CD4-positive, alpha-beta T cell treated with Interleukin-21 for 1 hour (primary cell): ENCODE measurements around the gene SREK1IP1.
"Not testable (repeated sequence)": the region's sequence is repeated elsewhere in the genome, so short reads cannot be mapped to it uniquely, and the experiment has no call there.

Source experiments
- DNase-seq: peaks from one replicate; pipeline ENCODE4 v3.0.0-alpha.2; 2020

The SREK1IP1 gene

GRCh38 chr5:64763948-64764503 is 4.5 kb downstream of the SREK1IP1 start:
- DNase-seq = no peak

GRCh38 chr5:64759960-64760660 is 8.4 kb downstream of the SREK1IP1 start:
- DNase-seq = no peak

DNA sequence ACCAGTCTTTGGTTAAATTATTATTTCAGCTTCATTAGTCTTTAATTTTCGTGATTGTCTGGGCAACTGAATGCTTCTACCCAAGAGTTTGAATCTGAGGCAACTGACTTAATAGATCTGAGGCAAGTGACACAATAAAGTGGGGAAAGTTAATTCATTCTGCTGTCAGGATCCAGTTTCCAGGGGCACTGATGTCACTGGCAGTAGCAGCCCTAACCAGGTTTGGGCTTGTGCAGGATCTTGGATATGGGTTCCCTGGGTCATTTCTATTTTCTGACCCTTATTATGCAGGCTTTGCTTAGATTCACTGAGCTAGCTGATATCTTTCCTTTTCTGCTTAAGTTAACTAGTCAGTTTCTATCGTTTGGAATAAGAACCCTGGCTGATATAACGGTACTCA is 9.6 kb downstream of the SREK1IP1 start:
- no peak for DNase-seq

- DNase-seq = no peak
These were observed 14.4 kb downstream of the SREK1IP1 start for GRCh38 chr5:64754066-64754465.

DNA sequence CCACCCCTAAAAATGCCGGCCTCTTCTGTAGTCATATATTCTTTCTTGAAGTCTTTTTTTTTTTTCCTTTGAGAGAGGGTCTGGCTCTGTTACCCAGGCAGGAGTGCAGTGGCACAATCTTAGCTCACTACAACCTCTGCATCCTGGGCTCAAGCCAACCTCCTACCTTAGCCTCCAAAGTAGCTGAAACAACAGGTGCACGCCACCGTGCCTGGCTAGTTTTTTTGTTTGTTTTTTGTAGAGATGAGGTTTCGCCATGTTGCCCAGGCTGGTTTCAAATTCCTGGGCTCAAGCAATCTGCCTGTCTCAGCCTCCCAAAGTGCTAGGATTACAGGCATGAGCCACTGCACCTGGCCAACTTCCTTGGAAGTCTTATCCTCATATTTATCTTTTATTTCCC is 19.1 kb downstream of the SREK1IP1 start:
- no peak for DNase-seq

DNA sequence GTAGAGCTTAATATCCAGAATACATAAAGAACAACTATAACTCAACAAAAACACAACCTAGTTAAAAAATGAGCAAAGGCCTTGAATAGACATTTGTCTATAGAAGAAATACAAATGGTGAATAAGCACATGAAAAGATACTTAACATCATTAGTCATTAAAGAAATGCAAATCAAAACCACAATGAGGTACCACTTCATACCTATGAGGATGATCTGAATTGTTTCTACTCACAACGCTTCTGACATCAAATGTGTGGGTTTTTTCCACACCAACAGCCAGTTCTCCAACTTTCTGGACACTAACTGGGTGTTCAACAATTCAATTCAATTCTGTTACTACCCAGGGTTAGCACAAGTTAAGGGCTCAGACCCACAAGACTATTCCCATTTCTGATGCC is 22.0 kb downstream of the SREK1IP1 start:
- no peak for DNase-seq

GRCh38 chr5:64744914-64745313 is 23.6 kb downstream of the SREK1IP1 start:
- no peak for DNase-seq

DNA sequence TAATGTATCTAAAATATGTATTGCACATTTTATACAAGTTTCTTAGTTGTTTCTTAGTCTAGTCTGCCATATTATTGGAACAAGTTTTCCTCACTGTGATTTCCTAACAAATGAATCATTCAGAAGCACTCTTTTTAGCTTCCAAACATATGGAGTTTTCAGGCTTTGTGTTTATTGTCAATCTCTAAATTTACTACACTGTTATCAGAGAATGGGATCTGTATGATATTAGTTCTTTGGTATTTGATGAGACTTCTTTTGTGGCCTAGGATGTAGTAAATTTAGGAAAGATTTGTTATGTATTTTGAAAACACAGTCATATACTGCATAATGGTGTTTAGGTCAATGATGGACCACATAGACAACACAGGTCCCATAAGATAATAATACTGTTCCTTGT is 25.7 kb downstream of the SREK1IP1 start:
- no peak for DNase-seq

- no peak for DNase-seq
These were observed 26.1 kb downstream of the SREK1IP1 start for GRCh38 chr5:64742411-64742810.

DNA sequence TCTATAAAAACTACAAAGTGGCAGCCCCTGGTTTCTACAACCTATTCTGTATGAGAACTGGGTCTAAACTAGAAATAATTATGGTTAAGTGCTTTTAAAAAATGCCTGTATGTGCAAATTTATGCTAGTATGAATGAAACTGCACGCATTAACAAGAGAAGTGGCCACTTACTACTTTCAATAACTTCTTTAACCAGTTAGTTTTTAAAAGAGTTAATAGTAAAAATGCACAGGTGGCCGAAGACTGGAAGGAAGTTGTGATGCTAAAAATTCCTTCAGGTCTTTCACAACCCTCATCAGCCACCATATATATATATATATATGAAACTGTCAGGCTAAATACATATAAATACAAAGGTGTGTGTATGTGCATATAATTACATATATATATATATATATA is 41.3 kb downstream of the SREK1IP1 start:
- DNase-seq = no peak

- no peak for DNase-seq
These were observed 45.9 kb downstream of the SREK1IP1 start for GRCh38 chr5:64722588-64722987.

- not testable (repeated sequence) for DNase-seq
These were observed 54.0 kb downstream of the SREK1IP1 start for GRCh38 chr5:64714495-64714894.

DNA sequence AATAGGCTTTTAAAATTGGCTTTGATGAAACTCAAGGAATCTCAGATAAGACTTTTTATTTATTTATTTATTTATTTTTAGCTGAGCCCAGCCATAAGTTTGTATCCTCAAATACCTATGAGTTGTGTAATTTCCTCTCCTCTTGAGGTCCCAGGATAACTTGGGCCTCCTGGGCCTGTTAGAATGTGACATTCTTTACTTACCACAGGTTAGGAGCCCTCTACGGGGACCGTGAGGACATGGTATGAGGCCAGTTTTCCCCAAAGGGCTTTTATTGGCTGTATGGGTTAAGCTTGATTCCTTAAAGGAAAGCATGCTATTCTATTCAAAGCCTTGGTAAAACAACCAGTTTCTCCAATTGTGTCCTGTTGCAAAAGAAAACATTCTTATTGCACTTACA is 61.3 kb downstream of the SREK1IP1 start:
- DNase-seq = no peak

DNA sequence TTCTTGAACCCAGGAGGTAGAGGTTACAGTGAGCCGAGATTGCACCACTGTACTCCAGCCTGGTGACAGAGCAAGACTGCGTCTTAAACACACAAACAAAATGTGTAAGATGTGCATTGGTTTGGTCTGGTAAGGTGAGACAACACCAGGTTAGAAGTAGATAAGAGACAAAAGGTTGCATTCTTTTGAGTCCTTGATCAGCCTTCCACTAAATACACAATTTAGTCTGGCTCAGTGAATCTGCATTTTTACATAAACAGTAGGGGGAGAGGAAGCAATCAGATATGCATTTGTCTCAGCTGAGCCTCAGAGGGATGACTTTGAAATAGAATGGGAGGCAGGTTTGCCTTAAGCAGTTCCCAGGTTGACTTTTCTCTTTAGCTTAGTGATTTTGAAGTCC is 62.4 kb downstream of the SREK1IP1 start:
- DNase-seq = not testable (repeated sequence)

- no peak for DNase-seq
These were observed 67.7 kb downstream of the SREK1IP1 start for GRCh38 chr5:64700765-64701164.

DNA sequence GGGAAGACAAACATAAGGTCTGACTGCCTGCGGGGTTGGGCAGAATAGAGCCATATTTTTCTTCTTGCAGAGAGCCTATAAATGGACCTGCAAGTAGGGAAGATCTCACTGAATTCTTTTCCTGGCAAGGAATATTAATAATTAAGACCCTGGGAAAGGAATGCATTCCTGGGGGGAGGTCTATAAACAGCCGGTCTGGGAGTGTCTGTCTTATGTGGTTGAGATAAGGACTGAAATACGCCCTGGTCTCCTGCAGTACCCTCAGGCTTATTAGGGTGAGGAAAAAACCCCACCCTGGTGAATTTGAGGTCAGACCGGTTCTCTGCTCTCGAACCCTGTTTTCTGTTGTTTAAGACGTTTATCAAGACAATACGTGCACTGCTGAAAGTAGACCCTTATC is 72.1 kb downstream of the SREK1IP1 start:
- not testable (repeated sequence) for DNase-seq

DNA sequence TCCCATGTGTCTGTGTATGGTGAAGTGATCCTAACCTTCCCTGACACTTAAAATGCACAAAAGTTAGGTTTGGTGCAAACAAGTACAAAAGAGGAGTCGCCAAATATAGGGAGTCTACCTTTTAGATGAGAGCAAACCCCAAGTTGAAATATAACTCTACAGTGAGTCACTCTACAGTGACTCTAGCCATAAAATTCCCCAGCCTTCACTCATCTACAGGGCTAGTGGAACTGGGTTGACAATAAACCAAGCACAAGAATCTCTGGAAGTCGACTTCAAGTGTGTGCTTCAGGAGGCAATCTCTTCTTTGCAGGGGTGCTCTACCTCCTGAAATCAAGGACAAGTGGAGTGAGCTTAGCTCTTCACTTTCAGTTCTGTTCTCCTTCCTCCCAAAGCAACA is 74.9 kb downstream of the SREK1IP1 start:
- DNase-seq = no peak

- DNase-seq = no peak
These were observed 77.2 kb downstream of the SREK1IP1 start for GRCh38 chr5:64691291-64691690.

- no peak for DNase-seq
These were observed 77.9 kb downstream of the SREK1IP1 start, which contains the start of gene SHISAL2B for GRCh38 chr5:64690417-64691151. TSS of gene SHISAL2B (plus strand) at chr5:64690503. CDS start at chr5:64690624, 121 bp downstream.

DNA sequence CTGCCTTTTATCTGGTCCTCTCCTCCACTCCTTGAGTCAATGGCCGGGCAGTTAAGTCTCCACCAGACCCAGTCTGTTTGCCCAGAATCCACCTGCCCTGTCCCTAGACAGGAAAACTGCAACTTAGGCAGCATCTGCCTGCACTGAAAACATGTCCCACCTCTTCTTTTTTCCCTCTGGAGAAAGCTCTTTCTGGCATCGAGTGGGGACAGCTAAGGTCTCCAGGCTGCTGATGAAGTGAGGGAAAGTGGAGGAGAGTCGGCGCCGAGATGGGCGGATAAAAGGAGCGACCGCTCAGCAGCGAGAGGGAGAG is 78.4 kb downstream of the SREK1IP1 start:
- no peak for DNase-seq

DNA sequence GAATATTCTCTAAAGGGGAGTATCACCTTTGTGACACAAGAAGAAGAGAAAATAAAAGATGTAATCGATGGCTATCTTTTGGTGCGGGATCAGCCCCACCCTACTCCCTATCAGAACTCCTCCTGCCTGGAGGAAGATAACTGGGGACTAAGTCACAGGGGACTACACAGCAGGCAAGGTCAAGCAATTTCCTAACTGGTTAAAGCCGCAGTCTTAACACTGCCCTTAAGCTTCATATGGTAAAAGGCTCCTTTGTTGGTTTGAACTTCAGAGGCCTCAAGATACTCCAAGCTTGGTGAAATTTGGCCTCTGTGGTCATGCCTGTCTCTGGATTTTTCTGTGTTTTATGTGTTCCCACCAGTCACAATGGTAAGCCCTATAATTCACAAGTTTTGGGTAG is 79.5 kb downstream of the SREK1IP1 start:
- DNase-seq = no peak

DNA sequence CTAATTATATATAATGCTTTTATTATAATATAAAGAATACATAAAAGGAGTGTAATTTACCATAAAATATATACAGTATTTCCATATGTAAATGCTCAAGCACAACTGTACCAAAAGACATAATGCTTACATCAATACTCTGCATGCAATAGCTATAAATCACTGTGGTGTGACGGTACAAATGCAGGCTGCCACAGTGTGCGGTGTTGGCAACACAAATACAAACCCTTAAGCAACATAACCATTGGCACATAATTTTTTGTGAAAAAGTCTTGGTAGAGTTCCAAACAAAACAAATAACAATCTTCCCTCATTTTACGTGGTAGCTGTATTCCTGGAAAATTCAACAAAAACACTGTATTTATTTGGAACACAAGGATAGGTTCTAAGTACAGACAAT is 80.1 kb downstream of the SREK1IP1 start:
- DNase-seq = no peak

- no peak for DNase-seq
These were observed 82.6 kb downstream of the SREK1IP1 start for GRCh38 chr5:64685866-64686265.

DNA sequence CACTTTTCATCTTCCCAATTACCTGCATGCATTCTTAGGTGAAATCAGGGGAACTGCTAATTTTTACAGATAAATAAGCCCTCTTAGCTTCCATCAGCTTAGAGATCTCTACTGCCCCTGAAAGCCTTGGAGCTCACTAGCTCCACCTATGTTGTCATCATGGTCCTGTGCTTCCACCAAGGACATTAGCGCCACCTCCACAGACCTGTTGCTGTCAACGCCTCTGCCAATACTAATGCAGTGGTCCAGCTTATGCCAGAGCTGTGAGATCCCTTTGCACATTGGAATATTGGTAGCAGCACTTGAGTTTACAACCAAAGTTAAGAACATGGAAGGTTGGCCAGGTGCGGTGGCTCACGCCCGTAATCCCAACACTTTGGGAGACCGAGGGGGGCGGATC is 85.9 kb downstream of the SREK1IP1 start:
- no peak for DNase-seq
